Choroid plexus epithelial cell (primary cell): ENCODE measurements around the gene KIAA0753.

ENCODE experiments used
- DNase-seq: peaks from one replicate; pipeline ENCODE4 v3.0.0-alpha.2; 2010; ENCODE audit warnings: low read depth
- H3K4me3 ChIP-seq: 2 replicates; pipeline ENCODE4 v1.5.1; 2011; ENCODE audit warnings: low read depth, mild to moderate bottlenecking, control low read depth, low read length, moderate library complexity
- CTCF ChIP-seq: conservative IDR thresholded peaks from 2 replicates; pipeline ENCODE4 v1.5.1; 2011; ENCODE audit warnings: low read depth, mild to moderate bottlenecking, control low read depth, inconsistent platforms, low read length, moderate library complexity

KIAA0753 gene

GRCh38 chr17:6588165-6588564, 52.3 kb downstream of the KIAA0753 start:
- no peak overlapping the region for H3K4me3 ChIP-seq
- TF ChIP-seq CTCF = no peak
- DNase-seq = no peak

GRCh38 chr17:6587310-6587709, 53.2 kb downstream of the KIAA0753 start:
- DNase-seq = no peak
- TF ChIP-seq CTCF = no peak

DNA sequence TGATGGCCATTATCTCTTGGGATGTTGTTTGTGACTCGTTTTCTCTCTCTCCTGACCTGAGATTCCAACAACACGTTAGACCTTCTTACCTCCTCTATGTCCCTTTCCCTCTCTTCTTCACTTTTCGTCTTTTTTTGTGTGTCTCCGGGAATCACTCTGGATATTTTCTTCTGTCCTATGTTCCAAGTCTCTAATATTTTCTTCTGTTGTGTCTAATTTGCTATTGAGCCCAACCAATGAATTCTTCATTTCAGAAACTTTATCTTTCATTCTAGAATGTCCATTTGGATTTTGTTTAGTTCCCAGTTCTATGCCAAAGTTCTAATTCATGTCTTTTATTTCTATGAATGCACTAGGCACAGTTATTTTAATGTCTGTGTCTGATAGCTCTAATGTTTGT, 57.1 kb downstream of the KIAA0753 start:
- no peak for TF ChIP-seq CTCF
- no peak for DNase-seq
- H3K4me3 ChIP-seq = no peak overlapping the region

More at GRCh38 chr17:6587310-6587709, 53.2 kb downstream of the KIAA0753 start:
- H3K4me3 ChIP-seq = no peak overlapping the region

DNA sequence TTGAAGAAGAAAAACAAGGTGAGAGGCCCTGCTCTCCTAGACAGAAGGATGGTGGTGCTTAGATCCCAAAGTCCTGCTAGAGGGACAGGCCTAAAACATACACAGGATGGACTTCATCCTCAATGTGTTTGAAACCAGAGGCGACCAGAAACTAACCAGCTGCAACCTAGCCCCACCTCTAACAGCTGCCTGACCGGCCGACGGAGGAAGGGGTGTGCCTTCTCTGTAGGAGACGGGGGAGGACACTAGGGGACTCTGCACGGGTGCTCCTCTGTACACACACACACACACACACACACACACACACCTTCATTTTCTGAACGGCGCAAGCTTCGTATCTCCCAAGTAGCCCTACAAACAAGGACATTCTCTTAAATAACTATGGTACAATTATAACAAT, 59.9 kb downstream of the KIAA0753 start:
- no peak for DNase-seq
- TF ChIP-seq CTCF = no peak
- H3K4me3 ChIP-seq = no peak overlapping the region

GRCh38 chr17:6578491-6578890, 62.0 kb downstream of the KIAA0753 start:
- DNase-seq = no peak
- no peak for TF ChIP-seq CTCF
- H3K4me3 ChIP-seq = no peak overlapping the region

DNA sequence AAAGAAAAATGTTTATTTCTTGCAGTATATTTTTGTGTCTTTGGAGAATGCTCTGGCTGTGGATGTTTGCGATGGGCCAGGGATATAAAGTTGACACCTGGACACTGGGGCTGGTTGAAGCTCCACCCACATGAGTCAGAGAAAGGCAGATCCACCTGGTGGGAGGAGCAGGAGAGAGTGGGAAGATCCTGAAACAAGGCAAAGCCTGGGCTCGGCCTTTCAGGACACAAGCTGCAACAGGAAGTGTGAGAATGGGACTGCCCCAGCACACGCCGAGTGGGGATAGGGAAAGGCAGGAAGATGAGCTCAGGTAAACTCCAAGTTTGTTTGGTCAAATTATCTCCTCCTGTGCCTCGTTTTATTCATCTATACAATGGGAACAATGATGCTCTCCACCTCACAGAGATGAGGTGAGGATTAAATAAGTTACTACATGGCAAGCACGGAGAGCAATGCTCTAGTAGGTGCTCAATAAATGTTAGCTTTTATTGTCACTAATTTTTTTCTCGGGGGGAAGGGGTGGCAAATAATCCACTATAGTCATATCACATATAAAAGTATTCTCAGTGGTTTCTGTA, 62.7 kb downstream of the KIAA0753 start:
- DNase-seq = no peak
- no peak overlapping the region for H3K4me3 ChIP-seq
- TF ChIP-seq CTCF = no peak

- TF ChIP-seq CTCF = no peak
- no peak for DNase-seq
Measured at GRCh38 chr17:6576038-6576785, 64.3 kb downstream of the KIAA0753 start.

More at GRCh38 chr17:6576038-6576785, 64.3 kb downstream of the KIAA0753 start:
- no peak overlapping the region for H3K4me3 ChIP-seq
